NCI-H2227 (cell line): ENCODE results near the gene VTCN1.

Source experiments
- DNase-seq: peaks from one replicate; lab custom pipeline; 2025; ENCODE audit not compliant: unreplicated experiment; lab: John Stamatoyannopoulos, UW

Gene VTCN1

GRCh38 chr1:117210386-117210785 is 341 bp downstream of the VTCN1 start:
- DNase-seq = no peak

GRCh38 chr1:117209094-117209493 is 1.6 kb downstream of the VTCN1 start:
- DNase-seq = no peak

GRCh38 chr1:117208580-117208979 is 2.1 kb downstream of the VTCN1 start:
- no peak for DNase-seq

GRCh38 chr1:117205368-117205767 is 5.4 kb downstream of the VTCN1 start:
- no peak for DNase-seq

- no peak for DNase-seq
These were observed 8.9 kb downstream of the VTCN1 start for GRCh38 chr1:117201808-117202207.

- DNase-seq = no peak
These were observed 12.6 kb downstream of the VTCN1 start for GRCh38 chr1:117198097-117198496.

- DNase-seq = no peak
These were observed 21.0 kb downstream of the VTCN1 start for GRCh38 chr1:117189726-117190125.

- DNase-seq = no peak
These were observed 21.8 kb downstream of the VTCN1 start for GRCh38 chr1:117188816-117189437.

GRCh38 chr1:117188170-117188815 is 22.4 kb downstream of the VTCN1 start:
- no peak for DNase-seq

- DNase-seq = no peak
These were observed 27.6 kb downstream of the VTCN1 start for GRCh38 chr1:117183112-117183511.

GRCh38 chr1:117182319-117182718 is 28.4 kb downstream of the VTCN1 start:
- DNase-seq = no peak

GRCh38 chr1:117181630-117182041 is 29.1 kb downstream of the VTCN1 start:
- no peak for DNase-seq

- peak; percentile 90 for DNase-seq
These were observed 30.4 kb downstream of the VTCN1 start for GRCh38 chr1:117180147-117180967.

- DNase-seq = no peak
These were observed 31.3 kb downstream of the VTCN1 start for GRCh38 chr1:117179471-117179870.

GRCh38 chr1:117178756-117179155 is 32.0 kb downstream of the VTCN1 start:
- no peak for DNase-seq

- no peak for DNase-seq
These were observed 33.4 kb downstream of the VTCN1 start for GRCh38 chr1:117177376-117177775.

GRCh38 chr1:117176579-117176978 is 34.1 kb downstream of the VTCN1 start:
- no peak for DNase-seq

- DNase-seq = no peak
These were observed 35.9 kb downstream of the VTCN1 start for GRCh38 chr1:117174851-117175250.

- no peak for DNase-seq
These were observed 37.0 kb downstream of the VTCN1 start for GRCh38 chr1:117173691-117174090.

- no peak for DNase-seq
These were observed 37.7 kb downstream of the VTCN1 start for GRCh38 chr1:117173006-117173405.

- peak; percentile 13 for DNase-seq
These were observed 38.7 kb downstream of the VTCN1 start for GRCh38 chr1:117171900-117172511.
